Measurements from ENCODE around the gene GFY. TPM values are rescaled to one million over a fixed set of nuclear protein-coding genes. Genes with fewer than 3 reads are reported as not detected.

The GFY gene
- total and polyA plus RNA-seq, 2 donors (not counting 3 experiments of a cell fraction or from before 2014, with no cell fraction given) = not detected

GRCh38 chr19:49423071-49423984 is 1.9 kb upstream of the GFY start, which contains the start of gene PTH2:
Gene PTH2, minus strand, starts transcription at chr19:49423441. Its CDS starts 102 bp downstream, at chr19:49423339.
- ChIA-PET CTCF (no interaction called here), POLR2A (no interaction called here)
- H3K36me3 ChIP-seq (ENCODE audit: control insufficient read depth in 2 of 2, extremely low read depth in 1 of 2, insufficient read depth in 2 of 2, low read length in 2 of 2) = no peaks in the 10 kb centered on the region
- no peaks in the 10 kb centered on the region for H3K9me1 ChIP-seq (replicated peaks; ENCODE audit: control insufficient read depth, extremely low read depth, insufficient read depth, low read length)
- no peak for DNase-seq (ENCODE audit: low read depth, low spot score)
- H3K27ac ChIP-seq (ENCODE audit: insufficient read depth, low read depth, low read length) = no peak within 1 kb of the TSS
- TF ChIP-seq EZH2 (IDR thresholded peaks at IDR 0.05; ENCODE audit: borderline replicate concordance, low read depth, low read length, severe bottlenecking) (peak; percentile 74), FOS (IDR thresholded peaks at IDR 0.05; ENCODE audit: borderline replicate concordance, insufficient read depth, low read length) (no peak), JUN (IDR thresholded peaks at IDR 0.05; ENCODE audit: borderline replicate concordance, insufficient read depth, insufficient read length, low read depth) (no peak), GATA2 (IDR thresholded peaks at IDR 0.05; ENCODE audit: insufficient read depth, insufficient read length, low read depth, low read length) (no peak), POLR2AphosphoS5 (IDR thresholded peaks at IDR 0.05; ENCODE audit: insufficient read depth, low read depth, low read length) (no peak), POLR2A (IDR thresholded peaks at IDR 0.05; ENCODE audit: low read depth, low read length) (no peak)
- TF ChIP-seq, protein P1, sequence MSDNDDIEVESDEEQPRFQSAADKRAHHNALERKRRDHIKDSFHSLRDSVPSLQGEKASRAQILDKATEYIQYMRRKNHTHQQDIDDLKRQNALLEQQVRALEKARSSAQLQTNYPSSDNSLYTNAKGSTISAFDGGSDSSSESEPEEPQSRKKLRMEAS (IDR thresholded peaks at IDR 0.05; ENCODE audit: insufficient read depth, insufficient read length) = no peak
- TF ChIP-seq, protein P2, sequence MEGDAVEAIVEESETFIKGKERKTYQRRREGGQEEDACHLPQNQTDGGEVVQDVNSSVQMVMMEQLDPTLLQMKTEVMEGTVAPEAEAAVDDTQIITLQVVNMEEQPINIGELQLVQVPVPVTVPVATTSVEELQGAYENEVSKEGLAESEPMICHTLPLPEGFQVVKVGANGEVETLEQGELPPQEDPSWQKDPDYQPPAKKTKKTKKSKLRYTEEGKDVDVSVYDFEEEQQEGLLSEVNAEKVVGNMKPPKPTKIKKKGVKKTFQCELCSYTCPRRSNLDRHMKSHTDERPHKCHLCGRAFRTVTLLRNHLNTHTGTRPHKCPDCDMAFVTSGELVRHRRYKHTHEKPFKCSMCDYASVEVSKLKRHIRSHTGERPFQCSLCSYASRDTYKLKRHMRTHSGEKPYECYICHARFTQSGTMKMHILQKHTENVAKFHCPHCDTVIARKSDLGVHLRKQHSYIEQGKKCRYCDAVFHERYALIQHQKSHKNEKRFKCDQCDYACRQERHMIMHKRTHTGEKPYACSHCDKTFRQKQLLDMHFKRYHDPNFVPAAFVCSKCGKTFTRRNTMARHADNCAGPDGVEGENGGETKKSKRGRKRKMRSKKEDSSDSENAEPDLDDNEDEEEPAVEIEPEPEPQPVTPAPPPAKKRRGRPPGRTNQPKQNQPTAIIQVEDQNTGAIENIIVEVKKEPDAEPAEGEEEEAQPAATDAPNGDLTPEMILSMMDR (IDR thresholded peaks at IDR 0.05; ENCODE audit: extremely low read depth in 1 of 2, insufficient read depth in 1 of 2, low read depth in 1 of 2, low read length in 2 of 2) = no peak
- no TSS peak for BruUV-seq (replicated peaks)
- H3K9ac ChIP-seq (replicated peaks; ENCODE audit: extremely low read depth, insufficient read depth, low read length) = no peak within 1 kb of the TSS
- no peaks in the 10 kb centered on the region for H3K9me3 ChIP-seq (replicated peaks; ENCODE audit: control insufficient read depth, insufficient read depth, low read length)
- H3K4me3 ChIP-seq (replicated peaks in 1 of 3; ENCODE audit: insufficient read depth in 1 of 3, low read depth in 1 of 3, low read length in 3 of 3) = no peak within 1 kb of the TSS
- intact Hi-C loops (cut with micrococcal nuclease) = no loop called here
- H3K79me2 ChIP-seq (ENCODE audit: control insufficient read depth, insufficient read depth, low read length) = no peaks in the 10 kb centered on the region
- dilution Hi-C loops (cut with MboI; ENCODE audit: extremely low pct_ligation_motif_present, low sequenced_read_pairs) = no loop called here
- no peak within 1 kb of the TSS for H3K4me2 ChIP-seq (ENCODE audit: insufficient read depth, low read length)
- peaks cover 74 to 90% of the 10 kb centered on the region in 2 experiments for H3K27me3 ChIP-seq (ENCODE audit: control insufficient read depth in 2 of 2, insufficient read depth in 2 of 2, low read length in 2 of 2)
- no peaks in the 10 kb centered on the region for H4K20me1 ChIP-seq (replicated peaks; ENCODE audit: control insufficient read depth, extremely low read depth, insufficient read depth, low read length)
- no peaks in the 10 kb centered on the region for H3K4me1 ChIP-seq (ENCODE audit: control insufficient read depth, extremely low read depth, insufficient read depth, low read length)
- FAIRE-seq = peak; percentile 8
- peak within 1 kb of the TSS; percentile 15 for H2AFZ ChIP-seq (ENCODE audit: low read depth, low read length)

Measured in endothelial cell of umbilical vein (primary cell).